Activated CD4-positive, CD25-positive, alpha-beta regulatory T cell treated with anti-CD3 and anti-CD28 coated beads, Interleukin-2, amount 50 U/mL, for 16 hours (primary cell): ENCODE results near the gene ADAMTS18.

ENCODE experiments used
- DNase-seq: peaks from one replicate; pipeline ENCODE4 v3.0.0-alpha.2; 2020; ENCODE audit warnings: low read depth, low spot score

Gene ADAMTS18

GRCh38 chr16:77396461-77396860 lies 38.4 kb downstream of the ADAMTS18 start:
- DNase-seq, result no peak

GRCh38 chr16:77394699-77395098 lies 40.1 kb downstream of the ADAMTS18 start:
- DNase-seq, result no peak

- no peak for DNase-seq
Measured at GRCh38 chr16:77393955-77394354, 40.9 kb downstream of the ADAMTS18 start.

- DNase-seq, result no peak
Measured at GRCh38 chr16:77387815-77388209, 47.0 kb downstream of the ADAMTS18 start.

GRCh38 chr16:77386831-77387814 lies 47.7 kb downstream of the ADAMTS18 start:
- no peak for DNase-seq

- no peak for DNase-seq
Measured at GRCh38 chr16:77385481-77385880, 49.4 kb downstream of the ADAMTS18 start.

GRCh38 chr16:77383606-77384187 lies 51.1 kb downstream of the ADAMTS18 start:
- DNase-seq, result no peak

GRCh38 chr16:77376358-77376757 lies 58.5 kb downstream of the ADAMTS18 start:
- no peak for DNase-seq

GRCh38 chr16:77375396-77375795 lies 59.4 kb downstream of the ADAMTS18 start:
- no peak for DNase-seq

GRCh38 chr16:77374384-77374783 lies 60.5 kb downstream of the ADAMTS18 start:
- DNase-seq, result no peak

GRCh38 chr16:77373726-77374125 lies 61.1 kb downstream of the ADAMTS18 start:
- no peak for DNase-seq

- DNase-seq, result no peak
Measured at GRCh38 chr16:77364770-77365169, 70.1 kb downstream of the ADAMTS18 start.

GRCh38 chr16:77359065-77359502 lies 75.8 kb downstream of the ADAMTS18 start:
- DNase-seq, result no peak

GRCh38 chr16:77353587-77354263 lies 81.1 kb downstream of the ADAMTS18 start:
- DNase-seq, result no peak

- DNase-seq, result no peak
Measured at GRCh38 chr16:77344341-77344740, 90.5 kb downstream of the ADAMTS18 start.

GRCh38 chr16:77336637-77337036 lies 98.2 kb downstream of the ADAMTS18 start:
- DNase-seq, result no peak

GRCh38 chr16:77335652-77336234 lies 99.1 kb downstream of the ADAMTS18 start:
- DNase-seq, result no peak

- DNase-seq, result no peak
Measured at GRCh38 chr16:77332792-77333191, 102.0 kb downstream of the ADAMTS18 start.

GRCh38 chr16:77331802-77332586 lies 102.8 kb downstream of the ADAMTS18 start:
- DNase-seq, result no peak

GRCh38 chr16:77331043-77331442 lies 103.8 kb downstream of the ADAMTS18 start:
- DNase-seq, result no peak
